Vagina (tissue), 2 donors: ENCODE results near the gene PPARA.

Experiments used
- POLR2A ChIP-seq, 2 donors: fragments of 450-650 bp; IDR thresholded peaks; one replicate each; pipeline ENCODE4 v1.6.1; 2017; ENCODE audit warnings: antibody characterized with exemption in 2 of 2, mild to moderate bottlenecking in 2 of 2, moderate library complexity in 2 of 2
- POLR2AphosphoS5 ChIP-seq, 2 donors: sonication (generic); formaldehyde crosslinking; IDR thresholded peaks; one replicate each; pipeline ENCODE4 v1.9.0; 2017; ENCODE audit warnings: antibody characterized with exemption in 2 of 2, mild to moderate bottlenecking in 2 of 2, low read depth in 1 of 2; ENCODE audit not compliant: insufficient read depth in 1 of 2
- TF ChIP-seq, protein P1 (sequence below), 3 experiments: fragments of 450-650 bp in 2 of 3; fragments of 200-600 bp in 1 of 3; sonication (generic) in 1 of 3; IDR thresholded peaks; one replicate each; pipeline ENCODE4 v1.5.1; 2017 to 2019; ENCODE audit warnings: antibody characterized with exemption in 3 of 3, mild to moderate bottlenecking in 2 of 3, moderate library complexity in 2 of 3

DNA sequence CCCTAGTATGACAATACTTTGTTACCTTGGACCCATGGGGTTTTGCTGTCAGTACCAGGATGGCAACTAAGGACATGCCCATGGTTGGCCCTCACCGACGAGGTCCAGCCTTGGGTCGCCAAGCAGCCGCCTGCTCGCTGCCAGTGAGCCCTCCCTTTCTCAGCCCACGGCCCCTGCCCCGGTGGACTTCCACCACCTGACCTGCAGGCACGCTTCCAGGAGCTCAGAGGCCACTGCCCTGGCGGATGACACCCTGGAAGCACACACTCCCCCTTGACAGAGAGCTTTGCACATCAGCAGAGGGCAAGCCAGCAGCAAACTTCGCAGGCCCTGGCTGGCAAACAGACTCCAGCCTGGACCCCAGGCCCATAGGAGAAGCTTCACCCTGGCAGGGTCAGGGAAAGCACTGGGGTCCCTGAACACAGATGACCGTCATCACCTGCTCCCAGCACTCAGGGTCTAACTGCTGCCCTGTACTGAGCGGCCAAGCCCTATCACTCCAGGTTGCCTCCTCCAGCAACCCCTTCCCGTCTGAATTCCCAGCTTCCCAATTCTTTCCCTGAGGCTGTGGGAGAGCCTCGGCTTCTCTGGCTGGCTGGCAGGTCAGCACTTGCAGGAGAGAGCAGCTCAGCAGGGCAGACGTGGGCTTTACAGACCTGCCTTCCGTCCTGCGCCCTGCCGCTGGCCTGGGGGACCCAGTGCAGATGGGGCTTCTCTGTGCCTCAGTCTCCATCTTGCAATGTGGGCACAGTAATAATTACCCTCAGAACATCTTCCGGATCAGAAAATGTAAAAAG lies 2.7 kb upstream of the PPARA start:
- TF ChIP-seq, protein P1, sequence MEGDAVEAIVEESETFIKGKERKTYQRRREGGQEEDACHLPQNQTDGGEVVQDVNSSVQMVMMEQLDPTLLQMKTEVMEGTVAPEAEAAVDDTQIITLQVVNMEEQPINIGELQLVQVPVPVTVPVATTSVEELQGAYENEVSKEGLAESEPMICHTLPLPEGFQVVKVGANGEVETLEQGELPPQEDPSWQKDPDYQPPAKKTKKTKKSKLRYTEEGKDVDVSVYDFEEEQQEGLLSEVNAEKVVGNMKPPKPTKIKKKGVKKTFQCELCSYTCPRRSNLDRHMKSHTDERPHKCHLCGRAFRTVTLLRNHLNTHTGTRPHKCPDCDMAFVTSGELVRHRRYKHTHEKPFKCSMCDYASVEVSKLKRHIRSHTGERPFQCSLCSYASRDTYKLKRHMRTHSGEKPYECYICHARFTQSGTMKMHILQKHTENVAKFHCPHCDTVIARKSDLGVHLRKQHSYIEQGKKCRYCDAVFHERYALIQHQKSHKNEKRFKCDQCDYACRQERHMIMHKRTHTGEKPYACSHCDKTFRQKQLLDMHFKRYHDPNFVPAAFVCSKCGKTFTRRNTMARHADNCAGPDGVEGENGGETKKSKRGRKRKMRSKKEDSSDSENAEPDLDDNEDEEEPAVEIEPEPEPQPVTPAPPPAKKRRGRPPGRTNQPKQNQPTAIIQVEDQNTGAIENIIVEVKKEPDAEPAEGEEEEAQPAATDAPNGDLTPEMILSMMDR (IDR thresholded peaks at IDR 0.05), result no peak
- TF ChIP-seq POLR2A (IDR thresholded peaks at IDR 0.05), result no peak
- TF ChIP-seq POLR2AphosphoS5 (IDR thresholded peaks at IDR 0.05; ENCODE audit: insufficient read depth in 1 of 2, low read depth in 1 of 2), result no peak
